Panc1 (cell line): ENCODE data around the gene AGBL4.

Experiments
- POLR2AphosphoS5 ChIP-seq: IDR thresholded peaks from 2 replicates; pipeline ENCODE4 v1.6.1; 2012; ENCODE audit warnings: mild to moderate bottlenecking, low read depth, low read length, moderate library complexity
- SIN3A ChIP-seq: IDR thresholded peaks from 2 replicates; pipeline ENCODE4 v1.6.1; 2012; ENCODE audit warnings: low read depth, mild to moderate bottlenecking, low read length, moderate library complexity, borderline replicate concordance; ENCODE audit not compliant: insufficient read depth
- TF ChIP-seq, protein P1 (sequence below): fragments of 450-650 bp; IDR thresholded peaks from 2 replicates; pipeline ENCODE4 v1.5.1; 2017; ENCODE audit warnings: mild to moderate bottlenecking
- TF ChIP-seq, protein P2 (sequence below), 2 experiments: IDR thresholded peaks; 2 replicates each; pipeline ENCODE4 v1.6.1; 2011 to 2012; ENCODE audit warnings: low read depth in 2 of 2, control low read depth in 1 of 2, low read length in 1 of 2, mild to moderate bottlenecking in 1 of 2, moderate library complexity in 1 of 2; ENCODE audit not compliant: insufficient read depth in 1 of 2

DNA sequence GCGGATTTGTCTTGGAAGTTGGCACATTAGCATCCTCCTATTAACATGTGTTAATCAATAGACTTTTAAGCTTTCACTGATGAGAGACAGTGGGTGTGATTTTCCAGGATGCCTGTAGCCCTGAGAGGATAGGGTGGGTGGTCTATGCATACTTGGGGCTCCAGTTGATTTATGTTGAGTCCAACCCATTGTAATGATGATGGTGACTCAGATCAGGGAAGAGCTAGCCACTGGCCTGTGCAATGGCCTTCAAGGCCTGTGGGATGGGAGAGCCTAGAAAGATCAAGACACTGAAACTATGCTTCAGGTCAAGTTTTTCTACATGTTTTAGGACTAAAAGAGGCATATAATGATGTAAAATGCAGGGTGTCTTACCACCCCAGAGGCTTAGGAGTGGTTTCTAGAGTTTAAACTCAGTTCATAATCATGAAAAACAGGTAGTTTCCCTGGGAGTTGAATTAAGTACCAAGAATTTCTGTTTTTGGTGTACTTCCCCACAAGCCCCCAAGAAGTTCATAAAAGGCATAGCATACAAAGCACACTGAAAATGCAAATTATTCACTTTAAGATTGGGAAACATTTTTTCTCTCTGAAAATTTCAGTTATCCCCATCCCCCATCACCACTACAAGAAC lies 1267.0 kb downstream of the AGBL4 start:
- TF ChIP-seq, protein P1, sequence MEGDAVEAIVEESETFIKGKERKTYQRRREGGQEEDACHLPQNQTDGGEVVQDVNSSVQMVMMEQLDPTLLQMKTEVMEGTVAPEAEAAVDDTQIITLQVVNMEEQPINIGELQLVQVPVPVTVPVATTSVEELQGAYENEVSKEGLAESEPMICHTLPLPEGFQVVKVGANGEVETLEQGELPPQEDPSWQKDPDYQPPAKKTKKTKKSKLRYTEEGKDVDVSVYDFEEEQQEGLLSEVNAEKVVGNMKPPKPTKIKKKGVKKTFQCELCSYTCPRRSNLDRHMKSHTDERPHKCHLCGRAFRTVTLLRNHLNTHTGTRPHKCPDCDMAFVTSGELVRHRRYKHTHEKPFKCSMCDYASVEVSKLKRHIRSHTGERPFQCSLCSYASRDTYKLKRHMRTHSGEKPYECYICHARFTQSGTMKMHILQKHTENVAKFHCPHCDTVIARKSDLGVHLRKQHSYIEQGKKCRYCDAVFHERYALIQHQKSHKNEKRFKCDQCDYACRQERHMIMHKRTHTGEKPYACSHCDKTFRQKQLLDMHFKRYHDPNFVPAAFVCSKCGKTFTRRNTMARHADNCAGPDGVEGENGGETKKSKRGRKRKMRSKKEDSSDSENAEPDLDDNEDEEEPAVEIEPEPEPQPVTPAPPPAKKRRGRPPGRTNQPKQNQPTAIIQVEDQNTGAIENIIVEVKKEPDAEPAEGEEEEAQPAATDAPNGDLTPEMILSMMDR = no peak
- TF ChIP-seq, protein P2, sequence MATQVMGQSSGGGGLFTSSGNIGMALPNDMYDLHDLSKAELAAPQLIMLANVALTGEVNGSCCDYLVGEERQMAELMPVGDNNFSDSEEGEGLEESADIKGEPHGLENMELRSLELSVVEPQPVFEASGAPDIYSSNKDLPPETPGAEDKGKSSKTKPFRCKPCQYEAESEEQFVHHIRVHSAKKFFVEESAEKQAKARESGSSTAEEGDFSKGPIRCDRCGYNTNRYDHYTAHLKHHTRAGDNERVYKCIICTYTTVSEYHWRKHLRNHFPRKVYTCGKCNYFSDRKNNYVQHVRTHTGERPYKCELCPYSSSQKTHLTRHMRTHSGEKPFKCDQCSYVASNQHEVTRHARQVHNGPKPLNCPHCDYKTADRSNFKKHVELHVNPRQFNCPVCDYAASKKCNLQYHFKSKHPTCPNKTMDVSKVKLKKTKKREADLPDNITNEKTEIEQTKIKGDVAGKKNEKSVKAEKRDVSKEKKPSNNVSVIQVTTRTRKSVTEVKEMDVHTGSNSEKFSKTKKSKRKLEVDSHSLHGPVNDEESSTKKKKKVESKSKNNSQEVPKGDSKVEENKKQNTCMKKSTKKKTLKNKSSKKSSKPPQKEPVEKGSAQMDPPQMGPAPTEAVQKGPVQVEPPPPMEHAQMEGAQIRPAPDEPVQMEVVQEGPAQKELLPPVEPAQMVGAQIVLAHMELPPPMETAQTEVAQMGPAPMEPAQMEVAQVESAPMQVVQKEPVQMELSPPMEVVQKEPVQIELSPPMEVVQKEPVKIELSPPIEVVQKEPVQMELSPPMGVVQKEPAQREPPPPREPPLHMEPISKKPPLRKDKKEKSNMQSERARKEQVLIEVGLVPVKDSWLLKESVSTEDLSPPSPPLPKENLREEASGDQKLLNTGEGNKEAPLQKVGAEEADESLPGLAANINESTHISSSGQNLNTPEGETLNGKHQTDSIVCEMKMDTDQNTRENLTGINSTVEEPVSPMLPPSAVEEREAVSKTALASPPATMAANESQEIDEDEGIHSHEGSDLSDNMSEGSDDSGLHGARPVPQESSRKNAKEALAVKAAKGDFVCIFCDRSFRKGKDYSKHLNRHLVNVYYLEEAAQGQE (IDR thresholded peaks at IDR 0.05; ENCODE audit: insufficient read depth in 1 of 2, low read depth in 2 of 2, low read length in 1 of 2) = no peak
- TF ChIP-seq POLR2AphosphoS5 = no peak
- TF ChIP-seq SIN3A = no peak
